HG03103 (cell line): ENCODE results near the gene SLC15A3.

Experiments used
- ATAC-seq: cut with Tn5 transposase; IDR thresholded peaks from one replicate; pipeline ENCODE4 v1.9.1; 2021; ENCODE audit warnings: low read depth; ENCODE audit not compliant: unreplicated experiment

Gene SLC15A3

DNA sequence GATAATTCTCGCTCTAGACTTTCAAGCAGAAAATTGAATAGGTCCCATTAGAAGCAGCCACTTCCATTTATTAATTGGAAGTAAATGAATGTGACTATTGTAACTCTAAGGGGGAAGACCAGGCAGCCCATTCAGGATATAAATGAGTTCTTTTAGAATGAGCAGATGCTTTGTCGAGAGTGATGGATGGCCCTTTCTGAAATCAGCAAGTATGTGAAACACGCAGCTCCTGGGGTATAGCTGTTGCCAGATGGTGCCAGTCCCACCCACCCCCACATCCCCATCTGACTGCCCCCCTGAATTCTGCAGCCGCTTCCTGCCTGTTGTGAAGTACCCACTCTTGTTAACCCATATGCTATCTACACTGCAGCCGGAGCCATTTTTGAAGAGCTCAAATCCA is 3.7 kb downstream of the SLC15A3 start:
- no peak for ATAC-seq

- no peak for ATAC-seq
Observed at GRCh38 chr11:60947700-60948099, 4.3 kb downstream of the SLC15A3 start.

- no peak for ATAC-seq
Observed at GRCh38 chr11:60946601-60947264, 5.2 kb downstream of the SLC15A3 start.

GRCh38 chr11:60945295-60945667 is 6.7 kb downstream of the SLC15A3 start:
- no peak for ATAC-seq

- ATAC-seq = no peak
Observed at GRCh38 chr11:60944490-60945294, 7.3 kb downstream of the SLC15A3 start.

GRCh38 chr11:60942970-60943565 is 8.9 kb downstream of the SLC15A3 start:
- ATAC-seq = no peak

DNA sequence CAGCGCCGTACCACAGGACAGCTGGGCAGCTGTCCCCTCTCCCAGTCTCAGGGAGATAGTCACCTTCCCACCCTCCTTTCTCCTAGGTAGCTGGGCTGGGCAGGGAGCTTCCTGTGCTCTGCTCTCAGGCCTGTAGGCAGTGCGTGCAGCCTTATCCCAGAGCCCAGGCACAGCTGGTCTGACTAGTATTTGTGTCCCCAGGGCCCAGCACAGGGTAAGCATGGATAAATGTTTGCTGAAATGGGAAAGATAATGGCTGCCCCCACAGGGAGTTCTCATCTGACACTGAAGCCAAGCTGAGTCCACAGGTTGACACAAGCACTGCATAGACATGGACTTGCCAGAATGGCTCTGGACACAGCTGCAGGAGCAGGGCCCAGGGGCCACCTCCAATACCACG is 9.8 kb downstream of the SLC15A3 start:
- no peak for ATAC-seq

DNA sequence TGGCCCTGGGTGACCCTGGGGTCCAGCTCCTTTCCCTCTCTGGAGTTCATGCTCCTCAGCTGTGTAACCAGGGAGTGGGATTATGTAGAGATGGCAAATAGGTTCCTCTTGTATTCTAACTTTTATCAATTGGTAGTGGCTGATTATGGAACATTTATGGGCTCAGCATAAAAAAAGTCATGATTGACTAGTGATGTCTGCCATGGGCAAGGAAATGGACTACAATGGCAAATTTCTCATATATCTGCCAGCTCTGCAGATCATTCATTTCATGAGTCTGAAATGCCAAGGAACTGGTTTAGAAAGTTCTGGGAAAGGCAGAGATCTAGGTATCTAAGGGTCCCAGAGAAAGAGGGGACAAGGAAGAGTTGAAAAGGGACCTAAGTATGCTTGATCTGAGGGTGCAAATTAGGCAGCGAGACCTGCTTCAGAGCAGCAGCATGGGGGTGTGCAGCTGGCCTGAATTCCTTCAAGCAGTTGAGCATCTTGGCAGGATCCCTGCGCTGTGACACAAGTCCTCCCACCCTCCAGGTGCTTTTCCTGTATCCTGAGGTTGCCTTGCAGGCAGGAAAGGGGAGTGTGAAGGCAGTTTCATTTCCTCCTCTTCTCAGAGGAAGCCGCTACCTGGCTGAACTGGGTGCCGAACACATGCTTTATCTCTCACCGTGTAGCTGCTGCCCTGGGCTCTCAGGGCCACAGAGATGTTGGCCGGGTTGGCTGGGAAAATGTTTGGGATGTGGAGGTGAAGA is 10.4 kb downstream of the SLC15A3 start:
- no peak for ATAC-seq

- no peak for ATAC-seq
Observed at GRCh38 chr11:60939855-60940254, 12.1 kb downstream of the SLC15A3 start.

- no peak for ATAC-seq
Observed at GRCh38 chr11:60939301-60939700, 12.7 kb downstream of the SLC15A3 start.

DNA sequence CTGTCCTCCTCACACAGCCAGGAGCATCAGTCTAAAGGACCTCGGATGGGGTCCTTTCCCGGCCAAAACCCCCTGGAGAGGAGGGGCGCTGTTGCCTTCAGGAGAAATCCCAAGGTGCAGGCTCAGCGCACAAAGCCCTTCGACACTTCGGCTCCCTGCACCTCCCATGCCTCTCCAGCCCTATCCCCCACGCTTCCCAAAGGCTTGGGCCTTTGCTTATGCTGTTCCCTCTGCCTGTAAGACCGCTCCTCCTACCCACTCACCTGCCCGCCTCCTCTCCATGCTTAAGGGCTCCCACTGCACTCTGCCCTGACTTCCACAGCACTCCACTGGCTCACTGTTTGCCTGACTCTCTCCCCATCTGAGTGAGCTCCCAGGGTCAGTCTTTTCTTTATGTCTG is 13.5 kb downstream of the SLC15A3 start:
- no peak for ATAC-seq

- ATAC-seq = no peak
Observed at GRCh38 chr11:60937811-60938210, 14.2 kb downstream of the SLC15A3 start.

DNA sequence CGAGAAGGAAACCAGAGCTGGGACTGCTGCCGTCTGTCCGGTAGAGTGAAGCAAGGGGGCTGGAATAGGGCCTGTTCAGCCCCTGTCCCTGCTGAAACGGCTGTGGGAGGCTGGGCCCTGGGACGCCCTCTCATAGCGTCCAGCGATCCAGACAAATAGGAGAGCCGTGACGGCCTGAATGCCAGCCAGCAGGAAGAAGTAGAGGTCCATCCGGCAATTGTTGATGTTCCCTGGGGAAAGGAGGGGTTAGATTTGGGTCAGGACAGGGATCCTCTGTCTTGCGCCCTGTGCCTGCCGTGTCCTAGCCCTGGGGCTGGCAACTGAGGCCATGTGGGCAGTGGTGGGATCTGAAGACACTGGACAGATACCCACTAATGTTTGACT is 14.8 kb downstream of the SLC15A3 start:
- ATAC-seq = no peak

DNA sequence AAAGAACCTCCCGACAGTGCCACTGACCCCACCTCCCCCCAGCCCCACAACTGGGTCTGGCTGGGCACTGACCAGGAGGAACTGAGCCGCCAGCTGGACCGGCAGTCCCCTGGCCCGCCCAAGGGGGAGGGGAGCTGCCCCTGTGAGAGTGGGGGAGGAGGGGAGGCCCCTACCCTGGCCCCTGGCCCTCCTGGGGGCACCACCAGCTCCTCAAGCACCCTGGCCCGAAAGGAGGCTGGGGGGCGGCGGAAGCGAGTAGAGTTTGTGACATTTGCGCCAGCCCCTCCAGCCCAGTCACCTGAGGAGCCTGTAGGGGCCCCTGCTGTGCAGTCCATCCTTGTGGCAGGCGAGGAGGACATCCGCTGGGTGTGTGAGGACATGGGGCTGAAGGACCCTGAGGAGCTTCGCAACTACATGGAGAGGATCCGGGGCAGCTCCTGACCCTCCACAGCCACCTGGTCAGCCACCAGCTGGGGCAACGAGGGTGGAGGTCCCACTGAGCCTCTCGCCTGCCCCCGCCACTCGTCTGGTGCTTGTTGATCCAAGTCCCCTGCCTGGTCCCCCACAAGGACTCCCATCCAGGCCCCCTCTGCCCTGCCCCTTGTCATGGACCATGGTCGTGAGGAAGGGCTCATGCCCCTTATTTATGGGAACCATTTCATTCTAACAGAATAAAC is 15.4 kb downstream of the SLC15A3 start:
- no peak for ATAC-seq

DNA sequence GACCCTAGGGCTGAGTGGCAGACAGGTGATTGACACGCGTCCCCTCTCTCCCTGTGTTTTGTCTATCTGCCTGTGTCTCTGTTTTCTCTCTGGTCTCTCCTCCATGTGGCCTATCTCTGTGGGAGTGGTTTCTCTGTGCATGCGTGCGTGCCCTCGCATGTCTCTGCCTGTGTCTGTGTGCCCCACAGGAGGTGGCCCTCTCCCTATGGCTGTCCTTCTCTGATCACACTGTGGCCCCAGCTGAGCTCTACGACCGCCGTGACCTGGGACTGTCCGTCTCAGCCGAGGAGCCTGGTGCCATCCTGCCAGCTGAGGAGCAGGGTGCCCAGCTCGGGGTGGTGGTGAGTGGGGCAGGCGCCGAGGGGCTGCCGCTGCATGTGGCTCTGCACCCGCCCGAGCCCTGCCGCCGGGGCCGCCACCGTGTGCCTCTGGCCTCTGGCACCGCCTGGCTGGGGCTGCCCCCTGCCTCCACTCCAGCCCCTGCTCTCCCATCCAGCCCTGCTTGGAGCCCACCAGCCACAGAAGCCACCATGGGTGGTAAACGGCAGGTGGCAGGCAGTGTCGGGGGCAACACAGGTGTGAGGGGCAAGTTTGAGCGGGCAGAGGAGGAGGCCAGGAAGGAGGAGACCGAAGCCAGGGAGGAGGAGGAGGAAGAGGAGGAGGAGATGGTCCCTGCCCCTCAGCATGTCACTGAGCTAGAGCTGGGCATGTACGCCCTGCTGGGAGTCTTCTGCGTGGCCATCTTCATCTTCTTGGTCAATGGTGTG is 16.1 kb downstream of the SLC15A3 start:
- no peak for ATAC-seq

DNA sequence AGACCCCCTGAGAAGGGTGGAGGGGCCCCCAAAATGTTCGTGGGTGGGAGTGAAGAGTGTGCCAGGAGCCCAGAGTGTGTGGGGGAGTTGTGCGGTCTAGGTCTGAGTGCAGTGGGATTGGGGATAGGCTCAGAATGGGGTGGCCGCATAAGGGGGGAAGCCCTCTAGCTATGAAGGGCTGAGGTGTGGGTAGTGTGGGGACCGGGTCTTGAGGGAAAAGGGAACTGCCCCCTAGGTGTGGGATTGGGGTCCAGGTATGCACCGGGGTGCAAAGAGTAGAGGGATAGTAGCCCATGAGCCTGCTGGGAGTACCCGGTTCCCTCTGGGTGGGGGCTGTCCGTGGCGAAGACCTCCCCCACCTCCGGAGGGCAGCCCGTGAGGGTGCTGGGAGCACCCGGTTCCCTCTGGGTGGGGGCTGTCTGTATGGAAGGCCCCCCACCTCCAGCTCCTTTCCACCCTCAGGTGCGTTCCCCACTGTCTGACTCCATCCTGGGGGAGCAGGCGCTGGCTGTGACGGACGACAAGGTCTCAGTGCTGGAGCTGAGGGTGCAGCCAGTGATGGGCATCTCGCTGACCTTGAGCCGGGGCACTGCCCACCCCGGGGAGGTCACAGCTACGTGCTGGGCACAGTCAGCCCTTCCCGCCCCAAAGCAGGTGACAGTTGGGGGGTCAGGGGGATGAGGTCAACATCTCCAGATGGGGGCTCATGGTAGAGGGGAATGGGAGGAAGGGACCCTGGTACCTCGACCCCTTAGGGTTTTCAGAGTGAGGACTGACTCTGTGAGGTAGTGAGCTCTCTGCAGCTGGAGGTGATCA is 17.0 kb downstream of the SLC15A3 start:
- no peak for ATAC-seq

GRCh38 chr11:60934124-60934789 is 17.7 kb downstream of the SLC15A3 start:
- no peak for ATAC-seq

- no peak for ATAC-seq
Observed at GRCh38 chr11:60933416-60934123, 18.4 kb downstream of the SLC15A3 start.
